Sigmoid colon (tissue), 7 donors: ENCODE data around the gene ZNF518B. TPM values are rescaled to one million over a fixed set of nuclear protein-coding genes. Genes with fewer than 3 reads are reported as not detected.

ENCODE experiments used
- DNase-seq: peaks from one replicate; pipeline ENCODE4 v3.0.0-alpha.2; 2019
- H3K27ac ChIP-seq, 4 donors: fragments of 200-600 bp; sonication (generic); one replicate each; pipeline ENCODE4 v1.5.1; 2016 to 2019; ENCODE audit warnings: mild to moderate bottlenecking in 1 of 4
- H3K27me3 ChIP-seq, 3 donors: fragments of 200-600 bp; sonication (generic); one replicate each; pipeline ENCODE4 v1.5.1; 2019; ENCODE audit warnings: mild to moderate bottlenecking in 1 of 3
- H3K36me3 ChIP-seq, 4 donors: fragments of 200-600 bp; sonication (generic); one replicate each; pipeline ENCODE4 v1.5.1; 2016 to 2019
- H3K4me1 ChIP-seq, 4 donors: fragments of 200-600 bp; sonication (generic); one replicate each; pipeline ENCODE4 v1.5.1; 2017 to 2019
- H3K4me3 ChIP-seq, 4 donors: fragments of 200-600 bp; sonication (generic); one replicate each; pipeline ENCODE4 v1.5.1; 2017 to 2019; ENCODE audit warnings: mild to moderate bottlenecking in 2 of 4, moderate library complexity in 1 of 4
- H3K9me3 ChIP-seq, 4 donors: fragments of 200-600 bp in 3 of 4; sonication (generic) in 3 of 4; one replicate each; pipeline versions ENCODE4 v1.5.1 to v1.6.1; 2013 to 2019
- EP300 ChIP-seq, 4 donors: sonication (generic); formaldehyde crosslinking; IDR thresholded peaks; one replicate each; pipeline ENCODE4 v1.6.1; 2017; ENCODE audit warnings: antibody characterized with exemption in 4 of 4
- POLR2A ChIP-seq, 2 donors: fragments of 450-650 bp; IDR thresholded peaks; one replicate each; pipeline ENCODE4 v1.6.1; 2016; ENCODE audit warnings: antibody characterized with exemption in 2 of 2, mild to moderate bottlenecking in 2 of 2, moderate library complexity in 2 of 2
- POLR2AphosphoS5 ChIP-seq, 4 donors: sonication (generic); formaldehyde crosslinking; IDR thresholded peaks; one replicate each; pipeline ENCODE4 v1.6.1; 2017; ENCODE audit warnings: antibody characterized with exemption in 4 of 4
- WGBS, 2 donors: extraction: QIAGEN DNeasy Blood & Tissue Kit; methylation state at CpG; one replicate each; pipeline ENCODE4 v1.1.7; 2013; 5-methylcytosine and 5-hydroxymethylcytosine counted together
- intact Hi-C: fragments of 100-400 bp; cut with DNase I; formaldehyde crosslinking; loops from one replicate; pipeline ENCODE4 v1.15.1; 2023
- polyA plus RNA-seq, 3 donors: library from polyadenylated mRNA; stranded (reverse); fragments of 200-250 nt; gene quantifications; one replicate each; pipeline ENCODE4 v1.2.3, GENCODE V29; 2013
- total RNA-seq, 4 donors: library from RNA; depleted of rRNA; stranded (reverse); fragments of >200 nt; gene quantifications; one replicate each; pipeline ENCODE4 v1.1.0, GENCODE V29; 2016
- TF ChIP-seq, protein P1 (sequence below), 4 experiments: fragments of 450-650 bp in 3 of 4; fragments of 200-600 bp in 1 of 4; IDR thresholded peaks; one replicate each; pipeline ENCODE4 v1.5.1; 2016 to 2019; ENCODE audit warnings: antibody characterized with exemption in 4 of 4, mild to moderate bottlenecking in 3 of 4, moderate library complexity in 2 of 4
- donor health status: healthy with polysubstance abuse.
- donor health status: Bipolar disorder and iron deficiency.
- donor health status: healthy.

Gene ZNF518B
- total and polyA plus RNA-seq, 7 donors = 4.6 to 46.0 (median 20.0) TPM

DNA sequence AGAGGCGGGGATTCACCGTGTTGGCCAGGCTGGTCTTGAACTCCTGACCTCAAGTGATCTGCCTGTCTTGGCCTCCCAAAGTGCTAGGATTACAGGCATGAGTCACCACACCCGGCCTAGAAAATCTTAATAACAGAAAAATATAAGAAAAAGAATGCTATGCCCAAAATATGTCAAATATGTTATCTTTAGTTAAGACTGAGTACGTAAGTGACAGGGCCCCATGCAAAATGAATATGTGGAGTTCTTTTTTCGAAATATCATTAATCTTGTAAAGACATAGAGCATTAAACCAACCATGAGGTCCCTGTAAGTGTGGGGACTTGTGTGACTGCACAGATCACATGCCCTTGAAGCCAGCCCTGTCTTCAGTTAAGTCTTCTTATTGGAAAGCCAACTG, 8.9 kb upstream of the ZNF518B start:
- H3K27ac ChIP-seq = no peak overlapping the region
- intact Hi-C loops = no loop called here
- H3K4me3 ChIP-seq = no peak overlapping the region
- H3K36me3 ChIP-seq = no peaks in the 10 kb centered on the region
- H3K4me1 ChIP-seq = peaks cover 0 to 6% (median 5%) of the 10 kb centered on the region in 4 donors
- DNase-seq = no peak
- H3K9me3 ChIP-seq = no peaks in the 10 kb centered on the region
- TF ChIP-seq POLR2AphosphoS5 (IDR thresholded peaks at IDR 0.05) (no peak), EP300 (IDR thresholded peaks at IDR 0.05) (no peak)
- WGBS, 2 donors = 90 to 93% methylated on average over 5 of the region's 5 CpGs
- H3K27me3 ChIP-seq = peaks cover 10 to 31% (median 21%) of the 10 kb centered on the region in 3 donors

DNA sequence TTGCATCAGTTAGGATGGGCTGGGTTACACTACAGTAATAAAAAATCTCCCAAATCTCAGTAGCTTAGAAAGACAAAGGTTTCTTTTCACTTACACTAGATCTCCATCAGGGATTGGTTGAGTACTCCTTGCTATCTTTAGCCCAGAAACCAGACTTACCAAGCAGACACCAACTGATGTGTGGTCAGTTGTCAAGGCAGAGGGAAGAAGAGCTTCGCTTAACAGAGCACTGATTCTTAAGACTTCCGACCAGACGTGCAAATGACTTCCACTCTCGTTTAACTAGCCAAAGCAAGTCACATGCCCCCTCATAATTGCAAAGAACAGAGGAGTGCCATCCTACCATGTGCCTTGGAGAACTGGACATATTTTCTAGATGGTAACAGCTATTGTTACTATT, 5.7 kb upstream of the ZNF518B start:
- no peak for TF ChIP-seq POLR2A (IDR thresholded peaks at IDR 0.05)
- TF ChIP-seq, protein P1, sequence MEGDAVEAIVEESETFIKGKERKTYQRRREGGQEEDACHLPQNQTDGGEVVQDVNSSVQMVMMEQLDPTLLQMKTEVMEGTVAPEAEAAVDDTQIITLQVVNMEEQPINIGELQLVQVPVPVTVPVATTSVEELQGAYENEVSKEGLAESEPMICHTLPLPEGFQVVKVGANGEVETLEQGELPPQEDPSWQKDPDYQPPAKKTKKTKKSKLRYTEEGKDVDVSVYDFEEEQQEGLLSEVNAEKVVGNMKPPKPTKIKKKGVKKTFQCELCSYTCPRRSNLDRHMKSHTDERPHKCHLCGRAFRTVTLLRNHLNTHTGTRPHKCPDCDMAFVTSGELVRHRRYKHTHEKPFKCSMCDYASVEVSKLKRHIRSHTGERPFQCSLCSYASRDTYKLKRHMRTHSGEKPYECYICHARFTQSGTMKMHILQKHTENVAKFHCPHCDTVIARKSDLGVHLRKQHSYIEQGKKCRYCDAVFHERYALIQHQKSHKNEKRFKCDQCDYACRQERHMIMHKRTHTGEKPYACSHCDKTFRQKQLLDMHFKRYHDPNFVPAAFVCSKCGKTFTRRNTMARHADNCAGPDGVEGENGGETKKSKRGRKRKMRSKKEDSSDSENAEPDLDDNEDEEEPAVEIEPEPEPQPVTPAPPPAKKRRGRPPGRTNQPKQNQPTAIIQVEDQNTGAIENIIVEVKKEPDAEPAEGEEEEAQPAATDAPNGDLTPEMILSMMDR (IDR thresholded peaks at IDR 0.05) = no peak
- no peak for TF ChIP-seq EP300 (IDR thresholded peaks at IDR 0.05)
- TF ChIP-seq POLR2AphosphoS5 (IDR thresholded peaks at IDR 0.05) = no peak
- H3K36me3 ChIP-seq = no peaks in the 10 kb centered on the region
- H3K4me3 ChIP-seq = no peak overlapping the region
- intact Hi-C loops = loop anchor here (5.0 kb wide), 1 partner anchor 84 kb away; no protein-coding TSS in a partner anchor
- peaks cover 10 to 50% (median 27%) of the 10 kb centered on the region in 3 donors for H3K27me3 ChIP-seq
- no peak for DNase-seq
- no peak overlapping the region for H3K27ac ChIP-seq
- 91 to 92% methylated on average over 4 of the region's 4 CpGs for WGBS, 2 donors
- peaks cover 0 to 9% (median 6%) of the 10 kb centered on the region in 4 donors for H3K4me1 ChIP-seq
- H3K9me3 ChIP-seq = no peaks in the 10 kb centered on the region

DNA sequence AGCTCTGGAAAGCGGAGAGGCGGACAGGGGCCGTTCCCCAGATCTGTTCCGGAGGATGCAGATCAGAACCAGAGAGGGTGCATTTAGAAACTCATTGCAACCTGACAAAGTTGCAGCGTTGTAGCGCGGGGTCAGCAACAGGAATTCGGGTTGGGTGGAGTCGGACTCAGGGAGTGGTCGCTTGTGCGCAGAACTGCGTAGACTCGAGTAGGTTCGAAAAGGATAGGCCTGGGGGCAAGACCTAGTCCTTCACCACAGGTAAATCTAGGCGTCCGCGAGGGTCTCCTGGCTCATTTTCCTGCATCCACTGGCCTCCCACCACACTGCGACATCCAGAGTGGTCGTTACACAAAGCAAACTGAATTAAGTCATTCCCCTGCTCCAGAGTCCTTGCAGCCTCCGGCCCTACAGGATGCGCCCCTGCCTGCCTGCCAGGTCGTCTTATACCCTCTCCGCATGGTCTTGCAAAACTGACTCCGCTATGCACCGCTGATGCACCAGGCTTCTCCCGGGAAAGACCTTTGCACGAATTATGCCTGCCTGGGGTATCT, 4.7 kb upstream of the ZNF518B start:
- intact Hi-C loops = loop anchor here (5.0 kb wide), 1 partner anchor 85 kb away; no protein-coding TSS in a partner anchor
- Histone ChIP-seq H3K4me1 (peaks cover 0 to 15% (median 13%) of the 10 kb centered on the region in 4 donors), H3K27ac (no peak overlapping the region), H3K36me3 (no peaks in the 10 kb centered on the region), H3K4me3 (peak overlapping the region in 2 of 4 donors; percentile 34), H3K27me3 (peaks cover 10 to 45% (median 27%) of the 10 kb centered on the region in 3 donors), H3K9me3 (no peaks in the 10 kb centered on the region)
- TF ChIP-seq POLR2A (IDR thresholded peaks at IDR 0.05) (no peak), POLR2AphosphoS5 (IDR thresholded peaks at IDR 0.05) (no peak), EP300 (IDR thresholded peaks at IDR 0.05) (no peak)
- TF ChIP-seq, protein P1 (IDR thresholded peaks at IDR 0.05) = no peak
- WGBS, 2 donors = 46 to 72% methylated on average over 27 of the region's 27 CpGs
- no peak for DNase-seq

DNA sequence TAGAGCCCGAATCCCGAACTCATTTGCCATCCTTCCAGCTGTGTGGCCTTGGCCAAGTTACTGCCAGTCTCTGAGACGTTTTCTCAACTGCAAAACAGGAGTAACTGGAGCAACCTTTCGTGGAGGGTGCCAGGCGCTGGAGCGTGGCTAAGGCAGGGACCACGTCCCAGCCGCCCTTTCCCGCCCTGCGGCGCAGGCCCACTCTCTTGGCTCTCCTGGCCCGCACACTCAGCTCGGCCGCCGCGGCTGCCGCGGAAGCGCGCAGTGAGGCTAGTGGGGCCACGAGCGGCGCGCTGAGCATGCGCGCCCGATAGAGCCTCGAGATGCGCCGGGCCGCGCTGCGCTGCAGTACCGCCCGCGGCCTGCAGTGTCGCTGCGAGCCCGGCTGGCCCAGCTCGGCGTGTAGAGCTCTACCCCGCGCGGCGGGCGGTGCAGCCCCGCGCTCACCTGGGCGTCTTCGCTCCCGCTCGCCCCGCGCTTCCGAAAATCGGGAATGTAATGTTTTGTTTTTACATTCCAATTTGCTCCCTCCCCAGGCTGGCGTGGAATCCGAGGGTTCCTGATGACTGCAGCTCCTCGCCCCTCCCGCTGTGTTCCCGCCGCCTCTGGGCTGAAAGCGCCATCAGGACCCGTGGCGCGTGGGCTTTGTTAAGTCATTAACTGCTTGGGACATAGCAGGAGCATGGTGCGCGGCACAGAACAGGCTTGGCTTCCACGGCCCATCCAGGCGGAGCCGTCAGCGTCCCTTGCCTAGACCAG, 4.0 kb upstream of the ZNF518B start:
- TF ChIP-seq POLR2A (IDR thresholded peaks at IDR 0.05) = no peak
- TF ChIP-seq, protein P1 (IDR thresholded peaks at IDR 0.05) = peak; percentile 11 to 90 (median 47)
- WGBS, 2 donors = 5 to 12% methylated on average over 72 of the region's 72 CpGs
- peaks cover 10 to 45% (median 27%) of the 10 kb centered on the region in 3 donors for H3K27me3 ChIP-seq
- no peaks in the 10 kb centered on the region for H3K9me3 ChIP-seq
- no peak overlapping the region for H3K27ac ChIP-seq
- no peaks in the 10 kb centered on the region for H3K36me3 ChIP-seq
- peak overlapping the region in 3 of 4 donors; percentile 20 to 34 (median 34) for H3K4me3 ChIP-seq
- no peak for DNase-seq
- peaks cover 0 to 18% (median 14%) of the 10 kb centered on the region in 4 donors for H3K4me1 ChIP-seq
- intact Hi-C loops = loop anchor here (5.0 kb wide), 1 partner anchor 86 kb away; no protein-coding TSS in a partner anchor
